Retinal pigment epithelial cell (primary cell): Measurements from ENCODE around the gene TRAPPC4.

ENCODE experiments used
- DNase-seq: peaks from one replicate; pipeline ENCODE4 v3.0.0-alpha.2; 2010; ENCODE audit warnings: low read depth
- H3K4me3 ChIP-seq: 2 replicates; pipeline ENCODE4 v1.5.1; 2011; ENCODE audit warnings: mild to moderate bottlenecking, low read length, control low read depth, moderate library complexity
- CTCF ChIP-seq: conservative IDR thresholded peaks from 2 replicates; pipeline ENCODE4 v1.5.1; 2011; ENCODE audit warnings: low read depth, low read length, control low read depth, inconsistent platforms

TRAPPC4 gene

GRCh38 chr11:118998388-118998717 lies 20.2 kb upstream of the TRAPPC4 start:
- TF ChIP-seq CTCF, result no peak
- no peak for DNase-seq

GRCh38 chr11:118998822-118999221 lies 19.7 kb upstream of the TRAPPC4 start:
- TF ChIP-seq CTCF, result no peak
- peak overlapping the region; percentile 90 for H3K4me3 ChIP-seq
- DNase-seq, result peak; percentile 86

More at GRCh38 chr11:118998388-118998717, 20.2 kb upstream of the TRAPPC4 start:
- H3K4me3 ChIP-seq, result peak overlapping the region; percentile 90

- no peak for DNase-seq
- H3K4me3 ChIP-seq, result no peak overlapping the region
- TF ChIP-seq CTCF, result no peak
These were observed 17.7 kb upstream of the TRAPPC4 start for GRCh38 chr11:119000906-119001305.

GRCh38 chr11:119006656-119007055 lies 11.9 kb upstream of the TRAPPC4 start:
- DNase-seq, result no peak
- TF ChIP-seq CTCF, result no peak

GRCh38 chr11:119011476-119012053 lies 7.0 kb upstream of the TRAPPC4 start:
- DNase-seq, result no peak
- no peak for TF ChIP-seq CTCF
- H3K4me3 ChIP-seq, result no peak overlapping the region

More at GRCh38 chr11:119006656-119007055, 11.9 kb upstream of the TRAPPC4 start:
- H3K4me3 ChIP-seq, result no peak overlapping the region

GRCh38 chr11:119012629-119013170 lies 5.9 kb upstream of the TRAPPC4 start:
- no peak for TF ChIP-seq CTCF
- no peak for DNase-seq
- H3K4me3 ChIP-seq, result no peak overlapping the region

GRCh38 chr11:119014209-119014924 lies 4.2 kb upstream of the TRAPPC4 start:
- no peak overlapping the region for H3K4me3 ChIP-seq
- TF ChIP-seq CTCF, result no peak
- DNase-seq, result no peak
